Neural progenitor cell (in vitro differentiated cells): Measurements from ENCODE around the gene ATAT1. TPM values are rescaled to one million over a fixed set of nuclear protein-coding genes. Genes with fewer than 3 reads are reported as not detected.

Experiments
- DNase-seq: peaks from one replicate; pipeline ENCODE4 v3.0.0-alpha.2; 2016; ENCODE audit warnings: low spot score
- H2AFZ ChIP-seq: fragments of 200-600 bp; sonication (generic); replicated peaks from 2 replicates; pipeline ENCODE4 v1.6.1; 2016; ENCODE audit warnings: antibody characterized with exemption
- H3F3A ChIP-seq: fragments of 200-600 bp; sonication (generic); 2 replicates; pipeline ENCODE4 v1.6.1; 2016; ENCODE audit warnings: antibody characterized with exemption, low read depth
- H3K27ac ChIP-seq: fragments of 200-600 bp; sonication (generic); 2 replicates; pipeline ENCODE4 v1.5.1; 2016; ENCODE audit warnings: mild to moderate bottlenecking
- H3K27me3 ChIP-seq: fragments of 200-600 bp; sonication (generic); 2 replicates; pipeline ENCODE4 v1.6.1; 2016; ENCODE audit warnings: mild to moderate bottlenecking, moderate library complexity
- H3K36me3 ChIP-seq: fragments of 200-600 bp; sonication (generic); 2 replicates; pipeline ENCODE4 v1.5.1; 2016
- H3K4me1 ChIP-seq: fragments of 200-600 bp; sonication (generic); 2 replicates; pipeline ENCODE4 v1.6.1; 2016; ENCODE audit warnings: mixed run types
- H3K4me2 ChIP-seq: fragments of 200-600 bp; sonication (generic); 2 replicates; pipeline ENCODE4 v1.6.1; 2016
- H3K4me3 ChIP-seq: fragments of 200-600 bp; sonication (generic); 2 replicates; pipeline ENCODE4 v1.5.1; 2016
- H3K79me2 ChIP-seq: fragments of 200-600 bp; sonication (generic); 2 replicates; pipeline ENCODE4 v1.6.1; 2016; ENCODE audit warnings: low read depth
- H3K9ac ChIP-seq: fragments of 200-600 bp; sonication (generic); 2 replicates; pipeline ENCODE4 v1.6.1; 2016
- H3K9me3 ChIP-seq: fragments of 200-600 bp; sonication (generic); 2 replicates; pipeline ENCODE4 v1.5.1; 2016; ENCODE audit warnings: low read depth
- H4K20me1 ChIP-seq: fragments of 200-600 bp; sonication (generic); 2 replicates; pipeline ENCODE4 v1.6.1; 2016; ENCODE audit warnings: low read depth
- H3K27ac Mint-ChIP-seq: 3 replicates; pipeline ENCODE4 v1.8.0; 2021; ENCODE audit warnings: mixed read lengths
- H3K27me3 Mint-ChIP-seq: 2 replicates; pipeline ENCODE4 v1.8.0; 2022; ENCODE audit warnings: low read depth, mild to moderate bottlenecking, inconsistent platforms, moderate library complexity, mixed read lengths; ENCODE audit not compliant: insufficient read depth
- H3K36me3 Mint-ChIP-seq: 3 replicates; pipeline ENCODE4 v1.8.0; 2021; ENCODE audit warnings: mixed read lengths
- H3K4me1 Mint-ChIP-seq: 3 replicates; pipeline ENCODE4 v1.8.0; 2021; ENCODE audit warnings: mixed read lengths
- H3K4me3 Mint-ChIP-seq: 3 replicates; pipeline ENCODE4 v1.8.0; 2021; ENCODE audit warnings: mild to moderate bottlenecking, moderate library complexity, mixed read lengths
- H3K9me3 Mint-ChIP-seq: 3 replicates; pipeline ENCODE4 v1.8.0; 2020; ENCODE audit warnings: mixed read lengths
- EZH2 ChIP-seq: fragments of 200-600 bp; sonication (generic); IDR thresholded peaks from 2 replicates; pipeline ENCODE4 v1.6.1; 2017; ENCODE audit warnings: antibody characterized with exemption, mild to moderate bottlenecking, moderate library complexity
- EZH2phosphoT487 ChIP-seq: fragments of 200-600 bp; sonication (generic); IDR thresholded peaks from 2 replicates; pipeline ENCODE4 v1.6.1; 2017; ENCODE audit warnings: antibody characterized with exemption
- microRNA counts: library from miRNA; unstranded; fragments of <30 nt; microRNA quantifications from one replicate; lab custom pipeline; 2016
- microRNA-seq: library from miRNA; unstranded; fragments of <30 nt; microRNA quantifications from one replicate; pipeline ENCODE4, GENCODE V29; 2016
- small RNA-seq: library from RNA; depleted of rRNA; stranded (forward); fragments of <200 nt; gene quantifications from one replicate; pipeline ENCODE3, GENCODE V24; 2015
- total RNA-seq: library from RNA; depleted of rRNA; stranded (reverse); fragments of >200 nt; gene quantifications from 2 replicates; pipeline ENCODE4 v1.2.3, GENCODE V29; 2015; ENCODE audit warnings: low replicate concordance
- TF ChIP-seq, protein P1 (sequence below): fragments of 200-600 bp; sonication (generic); IDR thresholded peaks from 2 replicates; pipeline ENCODE4 v1.5.1; 2017; ENCODE audit warnings: antibody characterized with exemption, mild to moderate bottlenecking

The ATAT1 gene
- total RNA-seq, 1 donor from 2014 or later: 17.9 TPM

DNA sequence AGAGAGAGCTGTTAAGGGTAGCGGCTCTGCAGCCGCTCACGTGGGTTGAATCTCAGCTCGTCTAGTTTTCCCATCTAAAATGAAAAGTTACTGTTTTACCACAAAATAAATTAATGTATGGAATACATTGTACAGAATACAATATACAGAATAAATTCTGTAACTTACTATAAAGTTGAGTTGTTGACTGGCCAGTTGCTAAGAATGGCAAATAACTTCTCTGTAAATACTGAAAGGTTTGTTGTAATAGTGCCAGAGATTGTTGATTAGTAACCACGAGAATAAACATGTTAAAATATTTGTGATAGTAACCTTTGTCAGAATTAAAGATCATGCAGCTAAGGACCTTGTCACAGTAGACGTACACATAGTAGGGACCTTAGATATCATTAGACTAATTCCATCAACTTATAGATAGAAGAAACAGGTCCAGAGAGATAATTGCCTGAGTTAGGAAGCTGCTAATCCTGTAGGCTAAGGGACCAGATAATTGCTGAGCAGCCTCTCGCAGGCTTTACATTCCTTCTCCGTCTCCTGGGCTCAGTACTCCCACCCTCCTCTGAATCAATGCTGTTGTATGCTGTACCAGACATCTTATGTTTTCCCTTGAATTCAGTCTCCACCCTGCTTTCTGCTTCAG, 64.7 kb downstream of the ATAT1 start:
- H3K27me3 ChIP-seq: no peaks in the 10 kb centered on the region
- Mint-ChIP-seq H3K4me3 (peak overlapping the region; percentile 92), H3K27me3 (peaks cover 5% of the 10 kb centered on the region), H3K36me3 (peaks cover 6% of the 10 kb centered on the region), H3K9me3 (no peaks in the 10 kb centered on the region), H3K27ac (peak overlapping the region; percentile 30), H3K4me1 (peaks cover 43% of the 10 kb centered on the region)
- peaks cover 43% of the 10 kb centered on the region for H3F3A ChIP-seq
- H3K4me2 ChIP-seq: peak overlapping the region; percentile 88
- H4K20me1 ChIP-seq: no peaks in the 10 kb centered on the region
- H3K9ac ChIP-seq: no peak overlapping the region
- peaks cover 29% of the 10 kb centered on the region for H3K79me2 ChIP-seq
- H3K9me3 ChIP-seq: no peaks in the 10 kb centered on the region
- H2AFZ ChIP-seq: peak overlapping the region; percentile 89
- H3K36me3 ChIP-seq: no peaks in the 10 kb centered on the region
- peak overlapping the region; percentile 76 for H3K4me3 ChIP-seq
- peak; percentile 79 for DNase-seq
- H3K4me1 ChIP-seq: peaks cover 23% of the 10 kb centered on the region
- TF ChIP-seq, protein P1, sequence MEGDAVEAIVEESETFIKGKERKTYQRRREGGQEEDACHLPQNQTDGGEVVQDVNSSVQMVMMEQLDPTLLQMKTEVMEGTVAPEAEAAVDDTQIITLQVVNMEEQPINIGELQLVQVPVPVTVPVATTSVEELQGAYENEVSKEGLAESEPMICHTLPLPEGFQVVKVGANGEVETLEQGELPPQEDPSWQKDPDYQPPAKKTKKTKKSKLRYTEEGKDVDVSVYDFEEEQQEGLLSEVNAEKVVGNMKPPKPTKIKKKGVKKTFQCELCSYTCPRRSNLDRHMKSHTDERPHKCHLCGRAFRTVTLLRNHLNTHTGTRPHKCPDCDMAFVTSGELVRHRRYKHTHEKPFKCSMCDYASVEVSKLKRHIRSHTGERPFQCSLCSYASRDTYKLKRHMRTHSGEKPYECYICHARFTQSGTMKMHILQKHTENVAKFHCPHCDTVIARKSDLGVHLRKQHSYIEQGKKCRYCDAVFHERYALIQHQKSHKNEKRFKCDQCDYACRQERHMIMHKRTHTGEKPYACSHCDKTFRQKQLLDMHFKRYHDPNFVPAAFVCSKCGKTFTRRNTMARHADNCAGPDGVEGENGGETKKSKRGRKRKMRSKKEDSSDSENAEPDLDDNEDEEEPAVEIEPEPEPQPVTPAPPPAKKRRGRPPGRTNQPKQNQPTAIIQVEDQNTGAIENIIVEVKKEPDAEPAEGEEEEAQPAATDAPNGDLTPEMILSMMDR: no peak
- TF ChIP-seq EZH2 (no peak), EZH2phosphoT487 (no peak)
- peak overlapping the region; percentile 35 for H3K27ac ChIP-seq

MicroRNAs encoded within 50 kb of the gene (microRNA counts, 767-probe panel; counts per million panel counts)
- microRNA hsa-miR-877-5p (lab: Ali Mortazavi, UCI): 460 counts per million, percentile 90 among the panel's probes with 10 or more counts

Small RNA genes within 50 kb of the gene (microRNA-seq; reads per million reads assigned to microRNA genes)
- gene MIR877: 83.7 reads per million, percentile 74 among the genes with 10 or more reads in this experiment

Small RNA genes within 50 kb of the gene (small RNA-seq; reads per million reads assigned to genes)
- gene MIR877: 4.1 reads per million, percentile 93 among the genes with 10 or more reads in this experiment

Other genes with a start within 250 kb of the ATAT1 start
- 24.8 and 43.1 TPM in 2 replicates for gene HLA-E, start 137.4 kb upstream of the ATAT1 start, total RNA-seq
- gene GNL1, start 70.4 kb upstream of the ATAT1 start, total RNA-seq: 23.7 and 34.7 TPM in 2 replicates
- gene PRR3, start 69.6 kb upstream of the ATAT1 start, total RNA-seq: 13.7 and 18.6 TPM in 2 replicates
- 43.9 and 56.0 TPM in 2 replicates for gene ABCF1, start 55.4 kb upstream of the ATAT1 start, total RNA-seq
- gene PPP1R10, start 9.6 kb upstream of the ATAT1 start, total RNA-seq: 38.6 and 46.4 TPM in 2 replicates
- gene MRPS18B, start 9.0 kb upstream of the ATAT1 start, total RNA-seq: 18.5 and 32.1 TPM in 2 replicates
- gene C6orf136, start 20.3 kb downstream of the ATAT1 start, total RNA-seq: 3.7 and 9.4 TPM in 2 replicates
- 17.6 and 29.2 TPM in 2 replicates for gene DHX16, start 46.1 kb downstream of the ATAT1 start, total RNA-seq
- 10.2 and 25.4 TPM in 2 replicates for gene PPP1R18, start 59.8 kb downstream of the ATAT1 start, total RNA-seq
- gene NRM, start 64.1 kb downstream of the ATAT1 start, total RNA-seq: 12.4 and 38.3 TPM in 2 replicates
- 22.6 and 29.5 TPM in 2 replicates for gene MDC1, start 90.4 kb downstream of the ATAT1 start, total RNA-seq
- 1,479 and 2,270 TPM in 2 replicates for gene TUBB, start 93.5 kb downstream of the ATAT1 start, total RNA-seq
- 80.3 and 96.9 TPM in 2 replicates for gene FLOT1, start 115.8 kb downstream of the ATAT1 start, total RNA-seq
- 2.0 and 7.1 TPM in 2 replicates for gene IER3, start 117.7 kb downstream of the ATAT1 start, total RNA-seq